H1 (cell line): ENCODE results near the gene PLPPR3. TPM values are rescaled to one million over a fixed set of nuclear protein-coding genes. Genes with fewer than 3 reads are reported as not detected.

Experiments
- CTCF ChIA-PET: fragments of 300-600 bp; sonication (Branson Sonifier 250); formaldehyde crosslinking; loops from one replicate; lab custom pipeline; 2021; ENCODE audit not compliant: partially characterized antibody; lab: Charles Lee
- POLR2A ChIA-PET: fragments of 300-600 bp; sonication (Branson Sonifier 250); formaldehyde crosslinking; loops from one replicate; lab custom pipeline; 2021; ENCODE audit warnings: inconsistent platforms; ENCODE audit not compliant: partially characterized antibody; lab: Charles Lee
- DNase-seq, 2 experiments: peaks; one replicate each; pipeline versions ENCODE4 v3.0.0 to v3.0.0-alpha.2; 2010 to 2022; ENCODE audit warnings: low spot score in 2 of 2, low read depth in 1 of 2, mixed read lengths in 1 of 2
- FAIRE-seq: peaks from 2 replicates; lab custom pipeline; 2011; peaks lifted over from hg19 to GRCh38; lab: Jason Lieb, UNC
- H2AFZ ChIP-seq: 2 replicates; pipeline ENCODE4 v1.8.1; 2012; ENCODE audit warnings: low read length, inconsistent platforms
- H2AK5ac ChIP-seq: 2 replicates; pipeline ENCODE4 v1.6.1; 2013; ENCODE audit warnings: low read depth, low read length
- H2BK120ac ChIP-seq: replicated peaks from 2 replicates; pipeline ENCODE3; 2013; ENCODE audit warnings: low read depth, low read length, inconsistent platforms
- H2BK12ac ChIP-seq: 2 replicates; pipeline ENCODE4 v1.6.1; 2013; ENCODE audit warnings: low read depth, low read length
- H2BK15ac ChIP-seq: 2 replicates; pipeline ENCODE4 v1.6.1; 2013; ENCODE audit warnings: low read length
- H2BK20ac ChIP-seq: 2 replicates; pipeline ENCODE4 v1.6.1; 2013; ENCODE audit warnings: low read length
- H2BK5ac ChIP-seq: 2 replicates; pipeline ENCODE4 v1.6.1; 2013; ENCODE audit warnings: low read depth, low read length
- H3K14ac ChIP-seq: 2 replicates; pipeline ENCODE4 v1.6.1; 2013; ENCODE audit warnings: inconsistent platforms; ENCODE audit not compliant: insufficient read length
- H3K18ac ChIP-seq: 2 replicates; pipeline ENCODE4 v1.6.1; 2013; ENCODE audit warnings: low read length; ENCODE audit errors: extremely low read depth
- H3K23ac ChIP-seq: 2 replicates; pipeline ENCODE4 v1.6.1; 2013; ENCODE audit warnings: inconsistent platforms; ENCODE audit not compliant: insufficient read length
- H3K23me2 ChIP-seq: 2 replicates; pipeline ENCODE4 v1.6.1; 2013; ENCODE audit warnings: low read depth, low read length
- H3K27ac ChIP-seq: 2 replicates; pipeline ENCODE4 v1.6.1; 2011; ENCODE audit warnings: low read depth, low read length, inconsistent platforms
- H3K27me3 ChIP-seq, 4 experiments: replicated peaks in 1 of 4; 1 replicate in 1 of 4; 2 replicates in 3 of 4; pipeline versions ENCODE4 v1.6.1 to v1.8.1; 2011 to 2013; ENCODE audit warnings: low read length in 3 of 4, mild to moderate bottlenecking in 3 of 4, inconsistent platforms in 2 of 4, mixed read lengths in 2 of 4, moderate library complexity in 1 of 4; ENCODE audit not compliant: control insufficient read depth in 3 of 4, insufficient read depth in 3 of 4; ENCODE audit errors: extremely low read depth in 1 of 4
- H3K36me3 ChIP-seq, 4 experiments: 2 replicates each; pipeline versions ENCODE4 v1.6.1 to v1.8.1; 2011 to 2013; ENCODE audit warnings: mild to moderate bottlenecking in 4 of 4, low read length in 3 of 4, moderate library complexity in 2 of 4, control low read depth in 1 of 4, inconsistent platforms in 1 of 4; ENCODE audit not compliant: insufficient read depth in 4 of 4, control insufficient read depth in 2 of 4
- H3K4ac ChIP-seq: replicated peaks from 2 replicates; pipeline ENCODE3; 2013; ENCODE audit warnings: low read length, low read depth, mixed read lengths, inconsistent platforms; ENCODE audit not compliant: insufficient read length
- H3K4me1 ChIP-seq, 4 experiments: replicated peaks in 1 of 4; 1 replicate in 1 of 4; 2 replicates in 3 of 4; pipeline versions ENCODE4 v1.6.1 to v1.8.1; 2011 to 2013; ENCODE audit warnings: low read length in 3 of 4, inconsistent platforms in 2 of 4, mixed read lengths in 1 of 4; ENCODE audit not compliant: insufficient read depth in 4 of 4, control insufficient read depth in 3 of 4
- H3K4me2 ChIP-seq, 2 experiments: 2 replicates each; pipeline versions ENCODE4 v1.6.1 to v1.8.1; 2011 to 2013; ENCODE audit warnings: low read depth in 2 of 2, low read length in 2 of 2, control low read depth in 1 of 2, inconsistent platforms in 1 of 2, mild to moderate bottlenecking in 1 of 2; ENCODE audit not compliant: insufficient read depth in 1 of 2
- H3K4me3 ChIP-seq, 4 experiments: fragments of 200-600, 300-600 bp in 1 of 4; sonication (generic), shearing (Covaris generic), sonication (Bioruptor Twin) in 1 of 4; 2 replicates each; pipeline versions ENCODE4 v1.5.1 to v1.8.1; 2011 to 2016; ENCODE audit warnings: low read length in 4 of 4, low read depth in 3 of 4, control low read depth in 2 of 4, inconsistent platforms in 2 of 4, mild to moderate bottlenecking in 2 of 4, mixed read lengths in 1 of 4, moderate library complexity in 1 of 4; ENCODE audit not compliant: insufficient read depth in 2 of 4; ENCODE audit errors: extremely low read depth in 1 of 4
- H3K56ac ChIP-seq: replicated peaks from 2 replicates; pipeline ENCODE3; 2013; ENCODE audit warnings: low read depth, mild to moderate bottlenecking, mixed read lengths, low read length, inconsistent platforms; ENCODE audit not compliant: insufficient read length
- H3K79me1 ChIP-seq: 2 replicates; pipeline ENCODE4 v1.6.1; 2013; ENCODE audit warnings: low read depth, low read length, control low read depth
- H3K79me2 ChIP-seq, 2 experiments: 2 replicates each; pipeline versions ENCODE4 v1.6.1 to v1.8.1; 2012 to 2013; ENCODE audit warnings: low read length in 2 of 2, mild to moderate bottlenecking in 2 of 2, inconsistent platforms in 1 of 2; ENCODE audit not compliant: insufficient read depth in 2 of 2, control insufficient read depth in 1 of 2
- H3K9ac ChIP-seq, 4 experiments: replicated peaks in 1 of 4; 1 replicate in 1 of 4; 2 replicates in 3 of 4; pipeline versions ENCODE4 v1.6.1 to v1.8.1; 2011 to 2013; ENCODE audit warnings: low read depth in 3 of 4, low read length in 3 of 4, control low read depth in 2 of 4, mild to moderate bottlenecking in 2 of 4, moderate library complexity in 2 of 4, inconsistent platforms in 1 of 4; ENCODE audit errors: extremely low read depth in 1 of 4
- H3K9me3 ChIP-seq, 2 experiments: 2 replicates each; pipeline versions ENCODE4 v1.6.1 to v1.8.1; 2012 to 2013; ENCODE audit warnings: mild to moderate bottlenecking in 2 of 2, moderate library complexity in 2 of 2, control low read depth in 1 of 2, inconsistent platforms in 1 of 2, low read depth in 1 of 2, low read length in 1 of 2, mixed read lengths in 1 of 2; ENCODE audit not compliant: insufficient read depth in 2 of 2
- H4K20me1 ChIP-seq, 2 experiments: replicated peaks in 1 of 2; 2 replicates each; pipeline versions ENCODE3 to v1.8.1; 2011 to 2013; ENCODE audit warnings: inconsistent platforms in 2 of 2, low read length in 2 of 2, mild to moderate bottlenecking in 1 of 2; ENCODE audit not compliant: insufficient read depth in 2 of 2, control insufficient read depth in 1 of 2
- H4K5ac ChIP-seq: 2 replicates; pipeline ENCODE4 v1.6.1; 2013; ENCODE audit warnings: low read length, low read depth, mixed read lengths, inconsistent platforms; ENCODE audit not compliant: insufficient read length
- H4K8ac ChIP-seq: 2 replicates; pipeline ENCODE4 v1.8.0; 2013; ENCODE audit warnings: mild to moderate bottlenecking, moderate library complexity, low read length, inconsistent platforms; ENCODE audit not compliant: insufficient read depth; ENCODE audit errors: extremely low read depth
- H4K91ac ChIP-seq: replicated peaks from 2 replicates; pipeline ENCODE3; 2013; ENCODE audit warnings: low read length, mixed read lengths, inconsistent platforms; ENCODE audit not compliant: insufficient read length
- BACH1 ChIP-seq: IDR thresholded peaks from 2 replicates; pipeline ENCODE4 v1.6.1; 2012; ENCODE audit warnings: low read length, improper control_type of control experiment
- BCL11A ChIP-seq, 2 experiments: IDR thresholded peaks; one replicate each; pipeline ENCODE4 v1.6.1; 2011; ENCODE audit warnings: low read depth in 2 of 2, low read length in 2 of 2, mild to moderate bottlenecking in 2 of 2
- BRCA1 ChIP-seq: IDR thresholded peaks from 2 replicates; pipeline ENCODE4 v1.6.1; 2012; ENCODE audit warnings: low read depth, low read length, improper control_type of control experiment
- E2F6 ChIP-seq: IDR thresholded peaks from 2 replicates; pipeline ENCODE4 v1.6.1; 2012; ENCODE audit warnings: inconsistent platforms
- EZH2 ChIP-seq: fragments of 200-600 bp; sonication (generic); IDR thresholded peaks from 2 replicates; pipeline ENCODE4 v1.7.1; 2012; ENCODE audit warnings: low read depth, mild to moderate bottlenecking, moderate library complexity, low read length, inconsistent platforms; ENCODE audit not compliant: severe bottlenecking
- JUND ChIP-seq: IDR thresholded peaks from 2 replicates; pipeline ENCODE4 v1.6.1; 2011; ENCODE audit warnings: mild to moderate bottlenecking, improper control_type of control experiment, low read length
- KDM1A ChIP-seq: fragments of 200-600, 300-600 bp; sonication (generic); IDR thresholded peaks from 2 replicates; pipeline ENCODE4 v1.7.1; 2016; ENCODE audit warnings: mild to moderate bottlenecking, low read length, borderline replicate concordance
- MAFK ChIP-seq: IDR thresholded peaks from 2 replicates; pipeline ENCODE4 v1.6.1; 2012; ENCODE audit warnings: low read depth, mild to moderate bottlenecking, improper control_type of control experiment, low read length
- RAD21 ChIP-seq, 2 experiments: IDR thresholded peaks in 1 of 2; conservative IDR thresholded peaks in 1 of 2; 2 replicates each; pipeline ENCODE4 v1.6.1; 2011; ENCODE audit warnings: low read depth in 2 of 2, low read length in 2 of 2, improper control_type of control experiment in 1 of 2, inconsistent platforms in 1 of 2, mild to moderate bottlenecking in 1 of 2, moderate library complexity in 1 of 2
- RFX5 ChIP-seq: IDR thresholded peaks from 2 replicates; pipeline ENCODE4 v1.6.1; 2011; ENCODE audit warnings: low read depth, low read length, improper control_type of control experiment, borderline replicate concordance
- SRF ChIP-seq: IDR thresholded peaks from 2 replicates; pipeline ENCODE4 v1.6.1; 2011; ENCODE audit warnings: mild to moderate bottlenecking, low read depth, low read length, moderate library complexity
- TAF7 ChIP-seq: optimal IDR thresholded peaks from 2 replicates; pipeline ENCODE3; 2011; ENCODE audit warnings: low read depth, mild to moderate bottlenecking, inconsistent platforms, low read length, moderate library complexity, borderline replicate concordance
- TBP ChIP-seq: IDR thresholded peaks from 2 replicates; pipeline ENCODE4 v1.6.1; 2011; ENCODE audit warnings: low read depth, low read length, improper control_type of control experiment
- WGBS, 2 experiments: shearing (Covaris generic) in 1 of 2; methylation state at CpG; one replicate each; pipeline versions ENCODE4 v1.1.6 to v1.1.7; 2013 to 2015; ENCODE audit warnings: low lambda C conversion rate in 2 of 2, mixed read lengths in 2 of 2, inconsistent platforms in 1 of 2, low coverage in 1 of 2, missing lambda C conversion rate in 1 of 2; ENCODE audit not compliant: insufficient replicate concordance in 2 of 2, insufficient coverage in 1 of 2, insufficient read length in 1 of 2; ENCODE audit errors: extremely low coverage in 1 of 2, missing lambda C conversion rate in 1 of 2; 5-methylcytosine and 5-hydroxymethylcytosine counted together
- polyA plus RNA-seq, 7 experiments: library from polyadenylated mRNA; depleted of rRNA in 3 of 7; stranded (reverse) in 5 of 7; unstranded in 2 of 7; fragments of >200 nt in 5 of 7; fragments of 200-250 nt in 2 of 7; gene quantifications; 1 replicate in 5 of 7; 2 replicates in 1 of 7; 4 replicates in 1 of 7; pipeline versions ENCODE4 v1.2.1 to v1.2.3, GENCODE V29; 2011 to 2013; ENCODE audit warnings: missing spikeins in 2 of 7, mixed read lengths in 2 of 7
- total RNA-seq: library from RNA; stranded (reverse); fragmentation: NEBNext Ultra II Directional; extraction: Animal tissue kit (Norgen Biotek cat#: 25700); gene quantifications from 2 replicates; pipeline ENCODE4 v1.2.1, GENCODE V29; 2021

PLPPR3 gene
- total and polyA plus RNA-seq, 2 of the 8 experiments (the other 6 are each of a cell fraction or from before 2014, with no cell fraction given) = 71.7 to 76.4 TPM

DNA sequence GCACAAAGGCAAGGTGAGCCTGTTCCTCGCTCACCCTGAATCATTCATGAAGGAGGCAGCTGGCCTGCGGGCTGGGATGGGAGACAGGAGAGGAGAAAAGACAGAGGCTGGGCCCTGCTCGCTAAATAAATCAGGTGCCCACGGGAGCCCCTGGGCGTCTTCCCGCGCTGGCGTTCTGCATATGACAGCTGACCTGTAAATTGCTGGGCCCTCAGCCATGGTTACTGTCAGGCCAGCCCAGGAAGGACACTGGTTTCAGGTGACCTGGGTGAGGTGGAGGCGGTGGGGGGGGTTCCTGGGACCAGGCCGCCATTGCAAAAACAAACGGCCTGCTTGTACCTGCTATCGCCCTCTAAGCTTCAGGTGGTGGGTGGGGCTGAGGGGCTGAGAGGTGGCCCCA is 27.9 kb downstream of the PLPPR3 start:
- H2BK5ac ChIP-seq = peak overlapping the region; percentile 27
- peaks cover 7% of the 10 kb centered on the region; the same call in 1 of the 2 replicates for H3K23me2 ChIP-seq
- WGBS, 2 experiments = 95% methylated on average over 10 of the region's 12 CpGs; no CpG with 5 or more reads in 1 of the 2 experiments
- H3K36me3 ChIP-seq = no peaks in the 10 kb centered on the region; a peak in 1 of 8 replicates
- CTCF ChIA-PET = interaction anchor here (1.1 to 5.2 kb wide), 2 partner anchors 14 to 24 kb away, joined by 5 to 23 read pairs; no protein-coding TSS in a partner anchor
- no peak overlapping the region for H4K8ac ChIP-seq
- H4K20me1 ChIP-seq = peaks cover 4 to 5% of the 10 kb centered on the region in 2 experiments
- no peak overlapping the region for H3K4me2 ChIP-seq
- H3K79me2 ChIP-seq = peaks cover 9 to 10% of the 10 kb centered on the region in 2 experiments
- peak overlapping the region; percentile 38 for H4K91ac ChIP-seq
- H3K79me1 ChIP-seq = no peaks in the 10 kb centered on the region
- no peak overlapping the region for H3K9ac ChIP-seq
- H4K5ac ChIP-seq = no peak overlapping the region
- no peaks in the 10 kb centered on the region for H3K9me3 ChIP-seq
- H2BK120ac ChIP-seq = no peak overlapping the region
- H3K27ac ChIP-seq = no peak overlapping the region
- no peak overlapping the region for H3K4me3 ChIP-seq
- H3K23ac ChIP-seq = no peak overlapping the region
- H3K27me3 ChIP-seq = no peaks in the 10 kb centered on the region
- H3K4ac ChIP-seq = no peak overlapping the region
- DNase-seq = peak in 1 of 2 experiments; percentile 47
- H3K18ac ChIP-seq = no peak overlapping the region
- H2AK5ac ChIP-seq = no peak overlapping the region
- H2BK20ac ChIP-seq = no peak overlapping the region
- H2BK12ac ChIP-seq = no peak overlapping the region
- no peak overlapping the region for H3K56ac ChIP-seq
- H2BK15ac ChIP-seq = no peak overlapping the region
- no peak for FAIRE-seq
- peaks cover 0 to 31% (median 17%) of the 10 kb centered on the region in 4 experiments; a peak in 6 of 7 replicates for H3K4me1 ChIP-seq
- no peak overlapping the region for H3K14ac ChIP-seq
- no peak overlapping the region for H2AFZ ChIP-seq
- POLR2A ChIA-PET = interaction anchor here (0.7 to 14.0 kb wide), 5 partner anchors 9 to 20 kb away, joined by 4 to 240 read pairs (median 53); no protein-coding TSS in a partner anchor
- TF ChIP-seq BRCA1 (no peak), BCL11A (IDR thresholded peaks at IDR 0.05; ENCODE audit: low read depth in 2 of 2, low read length in 2 of 2) (no peak), RFX5 (no peak), TBP (no peak), EZH2 (no peak), RAD21 (IDR thresholded peaks at IDR 0.05 in 1 of 2, conservative IDR thresholded peaks at IDR 0.05 in 1 of 2; ENCODE audit: low read depth in 2 of 2, low read length in 2 of 2) (no peak), KDM1A (no peak), E2F6 (no peak), JUND (no peak), SRF (no peak), BACH1 (no peak), MAFK (no peak), TAF7 (no peak)
